BLaER1 treated with 17β-estradiol and CSF1 and Interleukin-3, amounts not matched to agents 10 nM and 100 nM (cell line): ENCODE results near the gene PLEKHG7.

ENCODE experiments used
- H3K27ac ChIP-seq, 11 experiments: shearing (Covaris generic); formaldehyde crosslinking; 2 replicates each; pipeline ENCODE4 v1.8.1; 2022
- H3K27me3 ChIP-seq, 11 experiments: shearing (Covaris generic); formaldehyde crosslinking; 2 replicates each; pipeline ENCODE4 v1.8.1; 2022
- H3K36me3 ChIP-seq, 11 experiments: shearing (Covaris generic); formaldehyde crosslinking; 2 replicates each; pipeline ENCODE4 v1.8.1; 2022
- H3K4me1 ChIP-seq, 10 experiments: shearing (Covaris generic); formaldehyde crosslinking; 2 replicates each; pipeline ENCODE4 v1.8.1; 2022
- H3K4me2 ChIP-seq, 11 experiments: shearing (Covaris generic); formaldehyde crosslinking; 2 replicates each; pipeline ENCODE4 v1.8.1; 2022
- H3K4me3 ChIP-seq, 10 experiments: shearing (Covaris generic); formaldehyde crosslinking; 2 replicates each; pipeline ENCODE4 v1.8.1; 2022
- H3K9ac ChIP-seq, 11 experiments: shearing (Covaris generic); formaldehyde crosslinking; 2 replicates each; pipeline ENCODE4 v1.8.1; 2022
- H3K9me3 ChIP-seq, 11 experiments: shearing (Covaris generic); formaldehyde crosslinking; replicated peaks in 1 of 11; 2 replicates each; pipeline ENCODE4 v1.8.1; 2022
- H4K20me1 ChIP-seq, 11 experiments: shearing (Covaris generic); formaldehyde crosslinking; 2 replicates each; pipeline ENCODE4 v1.8.1; 2022
- Cebpa-rat ChIP-seq, 11 experiments: shearing (Covaris generic); IDR thresholded peaks; 2 replicates each; pipeline ENCODE4 v1.8.1; 2022

The PLEKHG7 gene

DNA sequence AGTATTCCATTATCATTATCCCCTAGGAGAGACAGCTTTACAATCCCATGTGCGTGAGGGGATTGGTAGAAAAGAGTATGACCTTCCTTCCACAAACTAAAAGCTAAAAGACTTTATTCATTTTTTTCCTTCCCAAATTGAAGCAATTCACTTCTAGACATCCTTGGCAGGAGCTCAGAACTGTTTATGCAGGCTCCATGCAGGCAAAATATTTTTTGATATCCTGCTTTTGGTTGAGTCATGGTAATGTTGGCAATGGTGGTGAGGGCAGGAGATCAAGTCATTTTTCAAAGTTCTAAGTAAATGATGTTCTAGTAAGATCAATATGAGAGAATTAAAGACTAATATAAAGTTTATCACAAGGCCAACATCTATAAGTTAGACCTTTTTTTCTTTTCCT lies 1.3 kb upstream of the PLEKHG7 start:
- Histone ChIP-seq H3K4me3 (no peak overlapping the region), H3K27ac (no peak overlapping the region), H3K4me2 (no peak overlapping the region), H3K36me3 (no peaks in the 10 kb centered on the region), H3K9ac (no peak overlapping the region), H3K27me3 (no peaks in the 10 kb centered on the region), H3K9me3 (peaks cover 13 to 21% (median 19%) of the 10 kb centered on the region in 11 experiments), H3K4me1 (peaks cover 0 to 4% (median 1%) of the 10 kb centered on the region in 10 experiments; a peak in 7 of 20 replicates), H4K20me1 (no peaks in the 10 kb centered on the region)
- no peak for TF ChIP-seq Cebpa-rat (IDR thresholded peaks at IDR 0.05)

DNA sequence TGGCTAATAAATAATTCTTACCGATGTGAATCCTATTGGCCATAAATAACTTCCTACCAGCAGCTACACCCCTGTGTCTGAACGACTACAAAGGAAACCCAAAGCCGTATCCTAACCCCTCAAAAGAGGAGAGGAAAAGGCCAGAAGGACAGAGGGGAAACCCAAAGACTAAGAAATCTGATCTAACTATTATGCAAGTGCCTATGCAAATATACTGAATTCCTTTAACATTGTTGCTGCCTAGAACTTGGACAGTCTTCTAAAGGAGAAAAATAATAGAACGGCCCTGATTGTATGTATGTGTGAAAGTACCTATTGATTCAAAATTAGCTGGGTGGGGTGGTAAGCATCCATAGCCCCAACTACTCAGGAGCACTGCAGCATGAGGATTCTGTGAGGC lies 997 bp downstream of the PLEKHG7 start:
- Histone ChIP-seq H3K9me3 (no peaks in the 10 kb centered on the region), H3K27me3 (no peaks in the 10 kb centered on the region), H3K4me3 (no peak overlapping the region), H3K36me3 (no peaks in the 10 kb centered on the region), H3K4me2 (no peak overlapping the region), H3K9ac (no peak overlapping the region), H3K4me1 (no peaks in the 10 kb centered on the region), H3K27ac (no peak overlapping the region), H4K20me1 (no peaks in the 10 kb centered on the region)
- TF ChIP-seq Cebpa-rat (IDR thresholded peaks at IDR 0.05) = no peak

DNA sequence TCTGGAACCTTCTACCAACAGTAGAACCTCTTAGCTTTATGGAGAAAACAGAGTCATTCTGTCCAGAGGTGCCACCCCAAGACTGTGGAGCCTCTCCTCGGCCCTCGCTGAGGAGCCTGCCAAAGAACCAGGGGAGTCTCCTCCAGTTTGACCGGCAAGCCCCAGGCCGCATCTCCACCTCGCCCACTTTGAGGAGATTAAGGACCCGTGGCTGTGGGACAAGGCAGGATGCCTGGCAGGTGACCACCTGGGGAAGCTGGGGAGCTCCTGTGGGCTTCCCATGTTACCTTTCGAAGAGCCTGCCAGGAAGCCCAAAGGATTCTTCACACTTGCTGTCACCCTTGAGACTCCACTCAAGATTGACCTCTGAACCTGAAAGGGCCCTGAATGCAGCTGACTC lies 3.8 kb downstream of the PLEKHG7 start:
- H3K36me3 ChIP-seq = no peaks in the 10 kb centered on the region

DNA sequence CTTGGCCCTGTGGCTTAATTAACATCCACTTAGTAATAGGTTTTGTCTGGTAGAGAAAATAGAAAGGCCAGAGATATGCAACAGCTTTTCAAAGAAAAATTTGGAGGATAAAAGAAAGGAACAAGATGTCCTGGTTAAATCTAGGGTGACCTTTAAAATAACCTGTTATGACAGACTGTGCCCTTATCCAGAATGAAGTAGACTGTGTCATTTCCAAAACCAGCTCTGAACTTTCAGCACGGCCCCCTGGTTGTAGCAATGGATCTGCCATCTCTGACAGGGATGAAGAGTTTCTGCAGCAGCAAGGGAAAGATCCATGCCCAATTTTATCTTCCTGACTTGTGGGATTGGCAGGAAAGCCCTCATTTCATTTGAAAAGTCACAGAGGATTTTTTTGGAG lies 5.1 kb downstream of the PLEKHG7 start:
- H3K4me3 ChIP-seq = no peak overlapping the region
- no peaks in the 10 kb centered on the region for H3K4me1 ChIP-seq
- H4K20me1 ChIP-seq = no peaks in the 10 kb centered on the region
- no peaks in the 10 kb centered on the region for H3K36me3 ChIP-seq
- no peak overlapping the region for H3K9ac ChIP-seq
- H3K9me3 ChIP-seq = peaks cover 1 to 12% (median 3%) of the 10 kb centered on the region in 11 experiments; a peak in 10 of 22 replicates
- no peaks in the 10 kb centered on the region for H3K27me3 ChIP-seq
- no peak overlapping the region for H3K27ac ChIP-seq
- TF ChIP-seq Cebpa-rat (IDR thresholded peaks at IDR 0.05) = no peak
- H3K4me2 ChIP-seq = no peak overlapping the region

More for the DNA sequence above, 3.8 kb downstream of the PLEKHG7 start:
- Histone ChIP-seq H4K20me1 (no peaks in the 10 kb centered on the region), H3K9ac (no peak overlapping the region), H3K4me3 (no peak overlapping the region), H3K9me3 (peaks cover 0 to 4% (median 0%) of the 10 kb centered on the region in 11 experiments; a peak in 1 of 22 replicates), H3K4me1 (no peaks in the 10 kb centered on the region), H3K4me2 (no peak overlapping the region), H3K27me3 (no peaks in the 10 kb centered on the region), H3K27ac (no peak overlapping the region; a peak in 1 of 22 replicates)
- TF ChIP-seq Cebpa-rat (IDR thresholded peaks at IDR 0.05) = no peak

DNA sequence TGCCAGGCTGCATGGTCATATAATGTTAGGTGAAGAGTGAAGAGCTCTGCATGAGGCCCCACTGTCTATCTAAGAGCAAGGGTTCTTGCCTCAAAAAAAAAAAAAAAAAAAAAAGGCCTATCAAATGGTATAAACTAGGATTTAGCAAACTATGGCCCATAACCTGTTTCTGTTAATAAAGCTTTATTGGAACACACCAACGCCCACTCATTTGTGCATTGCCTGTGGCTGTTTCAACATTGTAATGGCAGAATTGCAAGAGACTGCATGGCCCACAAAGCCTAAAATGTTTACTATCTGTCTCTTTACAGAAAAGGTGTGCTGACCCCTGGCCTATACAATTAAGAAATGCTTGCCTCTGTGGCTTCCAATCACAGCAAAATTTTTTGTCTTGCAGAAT lies 12.8 kb downstream of the PLEKHG7 start:
- H3K4me2 ChIP-seq = no peak overlapping the region
- no peaks in the 10 kb centered on the region for H3K27me3 ChIP-seq
- H3K27ac ChIP-seq = no peak overlapping the region
- H3K4me3 ChIP-seq = no peak overlapping the region
- no peaks in the 10 kb centered on the region for H3K4me1 ChIP-seq
- H3K36me3 ChIP-seq = no peaks in the 10 kb centered on the region
- H4K20me1 ChIP-seq = no peaks in the 10 kb centered on the region
- H3K9me3 ChIP-seq = peaks cover 4 to 23% (median 10%) of the 10 kb centered on the region in 11 experiments; a peak in 12 of 22 replicates
- H3K9ac ChIP-seq = no peak overlapping the region
- no peak for TF ChIP-seq Cebpa-rat (IDR thresholded peaks at IDR 0.05)

DNA sequence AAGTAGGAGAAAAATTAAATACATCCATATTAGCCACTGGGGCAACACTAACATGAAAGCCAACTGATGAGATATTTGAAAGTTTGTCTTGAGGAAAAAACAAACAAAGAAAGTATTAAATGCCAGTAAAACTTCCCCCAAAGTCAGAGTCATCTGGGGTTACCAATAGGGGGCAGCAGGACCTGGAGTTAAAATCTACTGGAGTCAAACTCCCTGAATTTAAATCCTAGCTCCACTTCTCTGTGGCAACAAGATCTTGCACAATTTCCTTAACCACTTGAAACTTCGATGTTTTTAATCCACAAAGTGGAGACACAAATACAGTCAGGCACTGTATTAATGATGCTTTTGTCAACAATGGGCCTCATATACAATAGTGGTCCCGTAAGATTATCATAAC lies 14.4 kb downstream of the PLEKHG7 start:
- Histone ChIP-seq H3K27ac (no peak overlapping the region), H3K4me1 (no peaks in the 10 kb centered on the region), H3K4me3 (no peak overlapping the region), H4K20me1 (no peaks in the 10 kb centered on the region), H3K9me3 (peaks cover 4 to 20% (median 10%) of the 10 kb centered on the region in 11 experiments; a peak in 12 of 22 replicates), H3K9ac (no peak overlapping the region), H3K4me2 (no peak overlapping the region), H3K36me3 (no peaks in the 10 kb centered on the region), H3K27me3 (no peaks in the 10 kb centered on the region)
- TF ChIP-seq Cebpa-rat (IDR thresholded peaks at IDR 0.05) = no peak

- Histone ChIP-seq H3K4me2 (no peak overlapping the region), H3K9ac (no peak overlapping the region), H3K4me3 (no peak overlapping the region), H3K36me3 (no peaks in the 10 kb centered on the region), H4K20me1 (no peaks in the 10 kb centered on the region), H3K27me3 (no peaks in the 10 kb centered on the region), H3K4me1 (no peaks in the 10 kb centered on the region), H3K27ac (no peak overlapping the region), H3K9me3 (peaks cover 0 to 7% (median 1%) of the 10 kb centered on the region in 11 experiments; a peak in 7 of 22 replicates)
- TF ChIP-seq Cebpa-rat (IDR thresholded peaks at IDR 0.05) = no peak
Measured at GRCh38 chr12:92718483-92718990, 15.7 kb downstream of the PLEKHG7 start.

- Histone ChIP-seq H3K4me3 (no peak overlapping the region), H3K4me1 (no peaks in the 10 kb centered on the region), H4K20me1 (no peaks in the 10 kb centered on the region), H3K36me3 (no peaks in the 10 kb centered on the region), H3K4me2 (no peak overlapping the region), H3K9ac (no peak overlapping the region), H3K9me3 (peaks cover 0 to 5% (median 4%) of the 10 kb centered on the region in 11 experiments; a peak in 4 of 22 replicates), H3K27ac (no peak overlapping the region), H3K27me3 (no peaks in the 10 kb centered on the region)
- TF ChIP-seq Cebpa-rat (IDR thresholded peaks at IDR 0.05) = no peak
Measured at GRCh38 chr12:92719674-92720073, 16.9 kb downstream of the PLEKHG7 start.

GRCh38 chr12:92721130-92721529 lies 18.3 kb downstream of the PLEKHG7 start:
- no peaks in the 10 kb centered on the region for H3K4me1 ChIP-seq

GRCh38 chr12:92721656-92722055 lies 18.9 kb downstream of the PLEKHG7 start:
- Histone ChIP-seq H3K9me3 (peaks cover 0 to 9% (median 6%) of the 10 kb centered on the region in 11 experiments; a peak in 4 of 22 replicates), H3K4me2 (no peak overlapping the region), H3K4me1 (no peaks in the 10 kb centered on the region), H4K20me1 (no peaks in the 10 kb centered on the region), H3K4me3 (no peak overlapping the region), H3K27ac (no peak overlapping the region), H3K27me3 (no peaks in the 10 kb centered on the region), H3K36me3 (no peaks in the 10 kb centered on the region), H3K9ac (no peak overlapping the region)
- no peak for TF ChIP-seq Cebpa-rat (IDR thresholded peaks at IDR 0.05)

More at GRCh38 chr12:92721130-92721529, 18.3 kb downstream of the PLEKHG7 start:
- no peak overlapping the region for H3K4me3 ChIP-seq
- no peaks in the 10 kb centered on the region for H4K20me1 ChIP-seq
- no peaks in the 10 kb centered on the region for H3K36me3 ChIP-seq
- H3K9ac ChIP-seq = no peak overlapping the region
- H3K27me3 ChIP-seq = no peaks in the 10 kb centered on the region
- no peak for TF ChIP-seq Cebpa-rat (IDR thresholded peaks at IDR 0.05)
- H3K9me3 ChIP-seq = peaks cover 0 to 9% (median 6%) of the 10 kb centered on the region in 11 experiments; a peak in 4 of 22 replicates
- no peak overlapping the region for H3K4me2 ChIP-seq
- H3K27ac ChIP-seq = no peak overlapping the region
